ENCODE measurements around the gene PTPRC. TPM values are rescaled to one million over a fixed set of nuclear protein-coding genes. Genes with fewer than 3 reads are reported as not detected.

PTPRC gene
- total RNA-seq, 1 donor from 2014 or later: 33.4 TPM

DNA sequence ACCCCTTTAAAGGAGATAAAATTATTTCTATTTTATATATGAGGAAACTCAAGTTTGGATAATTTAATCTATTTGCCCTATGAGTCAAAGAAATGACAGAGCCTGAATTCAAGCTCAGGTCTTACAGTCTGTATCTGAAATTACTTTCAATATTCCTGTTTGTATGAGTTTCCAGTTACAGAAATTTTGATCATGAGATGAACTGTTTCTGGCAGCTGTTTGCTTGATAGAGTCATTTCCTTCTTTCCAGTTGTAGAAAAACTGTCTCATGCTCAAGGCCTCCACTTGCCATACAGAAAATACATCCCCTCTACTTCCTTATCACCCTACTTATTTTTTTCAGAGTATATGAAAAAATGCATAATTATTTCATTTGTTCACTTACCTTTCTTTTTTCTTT, 87.6 kb downstream of the PTPRC start:
- Histone ChIP-seq H3K9me3 (no peaks in the 10 kb centered on the region), H3K36me3 (no peaks in the 10 kb centered on the region), H3K4me1 (no peaks in the 10 kb centered on the region), H3K4me3 (no peak overlapping the region), H3K27me3 (no peaks in the 10 kb centered on the region), H3K27ac (no peak overlapping the region)
- intact Hi-C loops (cut with DNase I): no loop called here
- DNase-seq (ENCODE audit: extremely low spot score in 2 of 2): no peak
- TF ChIP-seq POLR2AphosphoS5 (IDR thresholded peaks at IDR 0.05; ENCODE audit: insufficient read depth in 1 of 2, low read depth in 1 of 2) (no peak), POLR2A (IDR thresholded peaks at IDR 0.05) (no peak)
- TF ChIP-seq, protein P1, sequence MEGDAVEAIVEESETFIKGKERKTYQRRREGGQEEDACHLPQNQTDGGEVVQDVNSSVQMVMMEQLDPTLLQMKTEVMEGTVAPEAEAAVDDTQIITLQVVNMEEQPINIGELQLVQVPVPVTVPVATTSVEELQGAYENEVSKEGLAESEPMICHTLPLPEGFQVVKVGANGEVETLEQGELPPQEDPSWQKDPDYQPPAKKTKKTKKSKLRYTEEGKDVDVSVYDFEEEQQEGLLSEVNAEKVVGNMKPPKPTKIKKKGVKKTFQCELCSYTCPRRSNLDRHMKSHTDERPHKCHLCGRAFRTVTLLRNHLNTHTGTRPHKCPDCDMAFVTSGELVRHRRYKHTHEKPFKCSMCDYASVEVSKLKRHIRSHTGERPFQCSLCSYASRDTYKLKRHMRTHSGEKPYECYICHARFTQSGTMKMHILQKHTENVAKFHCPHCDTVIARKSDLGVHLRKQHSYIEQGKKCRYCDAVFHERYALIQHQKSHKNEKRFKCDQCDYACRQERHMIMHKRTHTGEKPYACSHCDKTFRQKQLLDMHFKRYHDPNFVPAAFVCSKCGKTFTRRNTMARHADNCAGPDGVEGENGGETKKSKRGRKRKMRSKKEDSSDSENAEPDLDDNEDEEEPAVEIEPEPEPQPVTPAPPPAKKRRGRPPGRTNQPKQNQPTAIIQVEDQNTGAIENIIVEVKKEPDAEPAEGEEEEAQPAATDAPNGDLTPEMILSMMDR (IDR thresholded peaks at IDR 0.05): no peak

DNA sequence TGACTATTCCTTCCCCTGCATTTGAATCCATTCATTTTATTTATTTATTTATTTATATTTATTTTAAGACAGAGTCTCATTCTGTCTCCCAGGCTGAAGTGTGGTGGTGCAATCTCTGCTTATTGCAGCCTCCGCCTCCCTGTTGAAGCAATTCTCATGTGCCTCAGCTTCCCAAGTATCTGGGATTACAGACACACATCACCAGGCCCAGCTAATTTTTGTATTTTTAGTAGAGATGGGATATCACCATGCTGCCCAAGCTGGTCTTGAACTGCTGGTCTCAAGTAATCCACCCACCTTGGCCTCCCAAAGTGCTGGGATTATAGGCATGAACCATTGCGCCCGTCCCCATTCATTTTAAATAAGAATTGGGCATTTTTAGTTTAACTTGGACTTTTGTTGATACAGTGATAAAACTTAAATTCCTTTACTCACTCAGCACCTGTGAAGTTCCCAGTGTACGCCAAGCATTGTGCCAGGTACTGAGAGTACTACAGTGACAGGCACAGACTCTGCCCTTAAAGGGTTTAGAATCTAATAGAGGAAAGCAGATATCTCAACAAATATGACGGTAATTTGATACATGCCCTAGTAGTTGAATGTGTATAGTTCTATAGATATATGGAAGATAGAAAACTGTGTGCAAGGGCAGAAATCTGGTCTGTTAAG, 90.5 kb downstream of the PTPRC start:
- H3K9me3 ChIP-seq: no peaks in the 10 kb centered on the region
- intact Hi-C loops (cut with DNase I): no loop called here
- no peak for DNase-seq (ENCODE audit: extremely low spot score in 2 of 2)

DNA sequence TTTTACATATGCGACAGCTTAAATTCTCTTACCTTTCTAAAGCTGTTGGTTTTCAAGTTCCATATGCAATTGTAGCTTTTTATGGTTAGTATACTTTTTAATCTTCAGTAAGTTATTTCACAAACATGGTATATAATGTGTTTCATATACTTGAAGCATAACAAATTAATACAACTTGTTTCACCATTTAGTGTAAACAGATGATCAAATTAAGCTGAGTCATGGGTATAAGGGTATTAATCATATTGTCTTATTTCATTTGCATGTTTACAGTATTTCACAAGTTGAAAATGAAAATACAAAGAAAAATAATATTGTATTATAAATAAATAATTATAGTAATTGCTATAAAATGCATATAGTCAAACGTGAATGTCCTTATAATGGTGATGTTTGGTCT, 92.1 kb downstream of the PTPRC start:
- intact Hi-C loops (cut with DNase I): no loop called here
- Histone ChIP-seq H3K4me3 (no peak overlapping the region), H3K9me3 (no peaks in the 10 kb centered on the region), H3K27ac (no peak overlapping the region), H3K36me3 (no peaks in the 10 kb centered on the region), H3K4me1 (no peaks in the 10 kb centered on the region), H3K27me3 (no peaks in the 10 kb centered on the region)
- TF ChIP-seq POLR2A (IDR thresholded peaks at IDR 0.05) (no peak), POLR2AphosphoS5 (IDR thresholded peaks at IDR 0.05; ENCODE audit: insufficient read depth in 1 of 2, low read depth in 1 of 2) (no peak)
- TF ChIP-seq, protein P1 (IDR thresholded peaks at IDR 0.05): no peak
- DNase-seq (ENCODE audit: extremely low spot score in 2 of 2): no peak

More for the DNA sequence above, 90.5 kb downstream of the PTPRC start:
- Histone ChIP-seq H3K36me3 (no peaks in the 10 kb centered on the region), H3K27me3 (no peaks in the 10 kb centered on the region), H3K4me1 (no peaks in the 10 kb centered on the region), H3K4me3 (no peak overlapping the region), H3K27ac (no peak overlapping the region)
- TF ChIP-seq POLR2A (IDR thresholded peaks at IDR 0.05): no peak
- no peak for TF ChIP-seq POLR2AphosphoS5 (IDR thresholded peaks at IDR 0.05; ENCODE audit: insufficient read depth in 1 of 2, low read depth in 1 of 2)
- TF ChIP-seq, protein P1 (IDR thresholded peaks at IDR 0.05): no peak

DNA sequence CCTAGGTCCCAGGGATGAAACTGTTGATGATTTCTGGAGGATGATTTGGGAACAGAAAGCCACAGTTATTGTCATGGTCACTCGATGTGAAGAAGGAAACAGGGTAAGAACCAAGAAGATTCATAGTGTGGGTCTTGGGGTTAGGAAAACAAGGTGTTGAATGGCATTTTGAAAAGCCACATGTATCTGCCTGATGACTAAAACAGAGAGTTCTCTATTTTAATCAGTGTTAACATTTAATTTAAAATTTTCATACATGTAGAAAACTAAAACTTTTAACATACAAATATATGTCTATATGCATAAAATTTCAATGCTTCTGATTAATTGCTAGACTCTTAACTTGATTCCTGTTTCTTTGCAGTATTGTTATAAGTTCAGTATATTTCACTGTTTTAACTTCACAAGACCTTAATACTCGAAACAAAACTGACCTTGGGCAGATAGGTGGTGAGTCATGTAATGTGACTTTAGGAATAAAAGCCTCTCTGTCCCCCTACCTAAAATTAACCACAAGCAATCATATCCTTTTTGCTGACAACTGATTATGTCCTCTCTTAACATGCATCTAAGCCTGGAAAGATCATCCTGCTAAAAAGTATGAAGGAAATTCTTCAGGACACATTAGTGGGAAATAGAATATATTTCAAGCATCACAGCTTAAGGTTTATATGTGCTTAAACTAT, 95.6 kb downstream of the PTPRC start:
- TF ChIP-seq POLR2AphosphoS5 (IDR thresholded peaks at IDR 0.05; ENCODE audit: insufficient read depth in 1 of 2, low read depth in 1 of 2) (no peak), POLR2A (IDR thresholded peaks at IDR 0.05) (no peak)
- TF ChIP-seq, protein P1 (IDR thresholded peaks at IDR 0.05): no peak
- no peak for DNase-seq (ENCODE audit: extremely low spot score in 2 of 2)
- no peak overlapping the region for H3K4me3 ChIP-seq
- no peaks in the 10 kb centered on the region for H3K36me3 ChIP-seq
- no peaks in the 10 kb centered on the region for H3K27me3 ChIP-seq
- H3K27ac ChIP-seq: no peak overlapping the region
- H3K4me1 ChIP-seq: no peaks in the 10 kb centered on the region
- no peaks in the 10 kb centered on the region for H3K9me3 ChIP-seq
- intact Hi-C loops (cut with DNase I): no loop called here

DNA sequence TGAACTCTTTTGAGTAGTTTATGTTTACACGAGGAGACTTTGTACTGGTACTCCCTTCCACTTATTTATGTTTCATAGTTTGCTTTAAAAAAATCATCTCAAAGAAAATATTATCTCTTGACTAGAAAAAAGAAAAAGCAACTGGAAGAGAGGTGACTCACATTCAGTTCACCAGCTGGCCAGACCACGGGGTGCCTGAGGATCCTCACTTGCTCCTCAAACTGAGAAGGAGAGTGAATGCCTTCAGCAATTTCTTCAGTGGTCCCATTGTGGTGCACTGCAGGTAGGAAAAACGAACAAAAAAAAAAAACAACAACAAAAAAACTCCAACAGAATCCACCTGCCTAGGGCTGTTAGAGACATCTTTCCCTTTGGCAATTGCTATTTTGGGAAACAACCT, 102.9 kb downstream of the PTPRC start:
- TF ChIP-seq POLR2AphosphoS5 (IDR thresholded peaks at IDR 0.05; ENCODE audit: insufficient read depth in 1 of 2, low read depth in 1 of 2) (no peak), POLR2A (IDR thresholded peaks at IDR 0.05) (no peak)
- TF ChIP-seq, protein P1 (IDR thresholded peaks at IDR 0.05): no peak
- no peak for DNase-seq (ENCODE audit: extremely low spot score in 2 of 2)
- Histone ChIP-seq H3K27me3 (no peaks in the 10 kb centered on the region), H3K9me3 (no peaks in the 10 kb centered on the region), H3K36me3 (no peaks in the 10 kb centered on the region), H3K4me3 (no peak overlapping the region), H3K27ac (no peak overlapping the region), H3K4me1 (no peaks in the 10 kb centered on the region)
- intact Hi-C loops (cut with DNase I): no loop called here

All from vagina (tissue), 2 donors.